Upper lobe of right lung (tissue), 1 donor: Measurements from ENCODE around the gene PPM1E. TPM values are rescaled to one million over a fixed set of nuclear protein-coding genes. Genes with fewer than 3 reads are reported as not detected.

Experiments
- ATAC-seq: fragments of 200-7000 bp; cut with Tn5 transposase; one replicate; pipeline ENCODE4 v1.9.1; 2020; ENCODE audit warnings: mild to moderate bottlenecking, moderate library complexity
- DNase-seq: peaks from one replicate; pipeline ENCODE4 v3.0.0-alpha.2; 2020
- H3K27ac ChIP-seq: fragments of 200-600 bp; one replicate; pipeline ENCODE4 v1.8.0; 2022
- H3K27me3 ChIP-seq: fragments of 200-600 bp; one replicate; pipeline ENCODE4 v1.8.0; 2022; ENCODE audit warnings: mild to moderate bottlenecking
- H3K36me3 ChIP-seq: fragments of 200-600 bp; one replicate; pipeline ENCODE4 v1.8.0; 2022
- H3K4me1 ChIP-seq: fragments of 200-600 bp; one replicate; pipeline ENCODE4 v1.8.0; 2022
- H3K4me3 ChIP-seq: fragments of 200-600 bp; one replicate; pipeline ENCODE4 v1.8.0; 2022; ENCODE audit warnings: mild to moderate bottlenecking
- H3K9me3 ChIP-seq: fragments of 200-600 bp; one replicate; pipeline ENCODE4 v1.8.0; 2022
- intact Hi-C: fragments of 100-400 bp; cut with DNase I; formaldehyde crosslinking; loops from one replicate; pipeline ENCODE4 v1.11.0; 2022
- total RNA-seq: library from RNA; stranded (reverse); fragmentation: NEBNext Ultra II Directional; extraction: Animal tissue kit (Norgen Biotek cat#: 25700); gene quantifications from one replicate; pipeline ENCODE4 v1.2.1, GENCODE V29; 2021
- TF ChIP-seq, protein P1 (sequence below): fragments of 200-600 bp; IDR thresholded peaks from one replicate; pipeline ENCODE4 v1.8.0; 2022; ENCODE audit warnings: antibody characterized with exemption
- donor health status: DM: no; HTN: yes; CAD: no; lungs with severe emphysema.

The PPM1E gene
- total RNA-seq, 1 donor from 2014 or later: not detected

DNA sequence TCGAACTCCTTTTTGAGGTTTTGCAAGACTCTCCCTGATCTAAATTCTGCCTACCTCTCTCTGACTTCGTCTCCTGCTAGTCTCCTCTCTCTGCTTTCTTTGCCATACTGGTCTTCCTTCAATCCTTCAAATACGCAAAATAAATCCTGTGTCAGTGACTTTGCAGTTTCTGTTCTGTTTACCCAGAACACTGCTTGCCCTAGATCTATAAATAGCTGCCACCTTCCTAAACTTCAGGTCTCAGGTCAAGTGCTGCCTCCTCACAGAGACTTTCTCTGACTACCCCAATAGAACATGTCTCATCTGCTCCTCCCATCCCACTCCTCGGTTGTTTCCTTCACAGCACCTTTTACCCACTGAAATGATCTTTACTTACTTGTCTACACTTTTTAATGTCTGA, 272.1 kb downstream of the PPM1E start:
- intact Hi-C loops: no loop called here
- DNase-seq (no peak), ATAC-seq (peak; percentile 14)
- TF ChIP-seq, protein P1, sequence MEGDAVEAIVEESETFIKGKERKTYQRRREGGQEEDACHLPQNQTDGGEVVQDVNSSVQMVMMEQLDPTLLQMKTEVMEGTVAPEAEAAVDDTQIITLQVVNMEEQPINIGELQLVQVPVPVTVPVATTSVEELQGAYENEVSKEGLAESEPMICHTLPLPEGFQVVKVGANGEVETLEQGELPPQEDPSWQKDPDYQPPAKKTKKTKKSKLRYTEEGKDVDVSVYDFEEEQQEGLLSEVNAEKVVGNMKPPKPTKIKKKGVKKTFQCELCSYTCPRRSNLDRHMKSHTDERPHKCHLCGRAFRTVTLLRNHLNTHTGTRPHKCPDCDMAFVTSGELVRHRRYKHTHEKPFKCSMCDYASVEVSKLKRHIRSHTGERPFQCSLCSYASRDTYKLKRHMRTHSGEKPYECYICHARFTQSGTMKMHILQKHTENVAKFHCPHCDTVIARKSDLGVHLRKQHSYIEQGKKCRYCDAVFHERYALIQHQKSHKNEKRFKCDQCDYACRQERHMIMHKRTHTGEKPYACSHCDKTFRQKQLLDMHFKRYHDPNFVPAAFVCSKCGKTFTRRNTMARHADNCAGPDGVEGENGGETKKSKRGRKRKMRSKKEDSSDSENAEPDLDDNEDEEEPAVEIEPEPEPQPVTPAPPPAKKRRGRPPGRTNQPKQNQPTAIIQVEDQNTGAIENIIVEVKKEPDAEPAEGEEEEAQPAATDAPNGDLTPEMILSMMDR: no peak
- peaks cover 9% of the 10 kb centered on the region for H3K4me1 ChIP-seq
- no peak overlapping the region for H3K27ac ChIP-seq
- no peaks in the 10 kb centered on the region for H3K27me3 ChIP-seq
- H3K4me3 ChIP-seq: no peak overlapping the region
- H3K9me3 ChIP-seq: no peaks in the 10 kb centered on the region
- peaks cover 30% of the 10 kb centered on the region for H3K36me3 ChIP-seq

DNA sequence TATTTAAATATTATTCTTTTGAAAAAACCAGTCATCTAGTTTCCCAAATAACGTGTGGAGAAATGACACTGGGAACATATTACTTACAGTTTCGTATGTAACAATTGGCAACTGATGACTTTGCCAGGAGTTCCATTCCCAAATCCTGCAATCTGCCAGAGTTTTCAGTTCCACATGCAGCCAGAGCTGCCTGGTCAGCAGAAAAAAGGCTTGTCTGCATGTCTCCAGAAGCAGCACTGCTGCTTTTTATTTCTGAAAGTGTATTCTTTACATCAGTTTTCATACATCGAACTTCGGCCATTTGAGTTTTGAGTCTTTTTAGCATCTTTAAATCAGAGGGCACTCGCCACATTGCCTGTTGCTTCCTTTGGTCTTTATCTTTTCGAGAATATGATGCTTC, 272.7 kb downstream of the PPM1E start:
- Histone ChIP-seq H3K4me3 (no peak overlapping the region), H3K36me3 (peaks cover 30% of the 10 kb centered on the region), H3K27ac (no peak overlapping the region), H3K27me3 (no peaks in the 10 kb centered on the region), H3K9me3 (no peaks in the 10 kb centered on the region), H3K4me1 (peaks cover 9% of the 10 kb centered on the region)
- TF ChIP-seq, protein P1: no peak
- ATAC-seq: no peak
- intact Hi-C loops: no loop called here
- no peak for DNase-seq

DNA sequence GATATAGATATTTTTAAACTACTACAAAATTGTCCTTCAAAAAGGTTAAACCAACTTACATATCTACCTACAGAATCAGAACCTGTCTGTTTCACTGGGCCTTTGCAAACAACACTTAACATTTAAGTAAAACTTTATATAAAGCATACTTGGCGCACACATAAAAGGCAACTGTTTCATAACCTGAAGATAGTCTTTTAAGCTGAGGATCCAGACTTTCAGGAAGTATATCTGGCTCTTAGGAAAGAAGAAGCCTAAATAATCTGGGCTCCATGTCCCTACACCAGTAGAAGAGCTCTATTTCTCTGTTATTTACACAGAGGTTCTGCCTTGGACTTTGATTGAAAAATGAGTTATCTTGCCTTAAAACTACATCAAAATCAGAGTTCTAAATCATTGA, 275.2 kb downstream of the PPM1E start:
- ATAC-seq (no peak), DNase-seq (no peak)
- peaks cover 9% of the 10 kb centered on the region for H3K4me1 ChIP-seq
- H3K27ac ChIP-seq: no peak overlapping the region
- H3K27me3 ChIP-seq: no peaks in the 10 kb centered on the region
- intact Hi-C loops: no loop called here
- peaks cover 42% of the 10 kb centered on the region for H3K36me3 ChIP-seq
- no peaks in the 10 kb centered on the region for H3K9me3 ChIP-seq
- no peak overlapping the region for H3K4me3 ChIP-seq
- TF ChIP-seq, protein P1: no peak

Other genes with a start within 250 kb of the PPM1E start
- gene MTMR4, start 241.2 kb upstream of the PPM1E start, total RNA-seq: 40.9 TPM
- 1.3 TPM for gene TEX14, start 63.8 kb upstream of the PPM1E start, total RNA-seq
- gene RAD51C, start 63.3 kb upstream of the PPM1E start, total RNA-seq: 15.3 TPM